HCT116 (cell line): Measurements from ENCODE around the gene FAM171A1. TPM values are rescaled to one million over a fixed set of nuclear protein-coding genes. Genes with fewer than 3 reads are reported as not detected.

Source experiments
- ATAC-seq: fragments of 200-7000 bp; cut with Tn5 transposase; 2 replicates; pipeline ENCODE4 v1.9.1; 2020; ENCODE audit warnings: mild to moderate bottlenecking, moderate library complexity
- BruUV-seq: library from RNA; stranded (reverse); fragments of 400-500 nt; replicated peaks from 2 replicates; lab custom pipeline; 2021; lab: Mats Ljungman, UMichigan
- CTCF ChIA-PET: fragments of 300-600 bp; sonication (Branson Sonifier 250); formaldehyde crosslinking; loops from one replicate; lab custom pipeline; 2021; ENCODE audit warnings: antibody characterized with exemption; lab: Charles Lee
- POLR2A ChIA-PET: fragments of 300-600, 350-600 bp; sonication (Branson Sonifier 250); formaldehyde crosslinking; loops from one replicate; lab custom pipeline; 2021; ENCODE audit warnings: antibody characterized with exemption; lab: Charles Lee
- RAD21 ChIA-PET, 2 experiments: fragments of 300-600 bp; sonication (Branson Sonifier 250); formaldehyde crosslinking; loops; one replicate each; lab custom pipeline; 2023; ENCODE audit warnings: low total read pairs in 2 of 2; ENCODE audit not compliant: uncharacterized antibody in 2 of 2, unreplicated experiment in 2 of 2, low non-redundant PET in 1 of 2; lab: Charles Lee
- DNase-seq: peaks from one replicate; pipeline ENCODE4 v3.0.0-alpha.2; 2010; ENCODE audit warnings: low read depth, low spot score
- H2AFZ ChIP-seq: fragments of 200-600 bp; shearing (Covaris generic), sonication (generic); 2 replicates; pipeline ENCODE4 v1.6.1; 2017; ENCODE audit warnings: low read depth, mixed run types, mixed read lengths, antibody characterized with exemption, low read length; ENCODE audit not compliant: poor library complexity, severe bottlenecking
- H3K27ac ChIP-seq: 2 replicates; pipeline ENCODE4 v1.5.1; 2012; ENCODE audit warnings: low read depth, low read length
- H3K27me3 ChIP-seq: fragments of 200-600 bp; sonication (generic); 2 replicates; pipeline ENCODE4 v1.6.1; 2016; ENCODE audit warnings: mixed run types, low read length, mixed read lengths; ENCODE audit not compliant: insufficient read depth
- H3K36me3 ChIP-seq, 2 experiments: fragments of 200-500 bp in 1 of 2; fragments of 200-600 bp in 1 of 2; sonication (Bioruptor generic) in 1 of 2; sonication (generic) in 1 of 2; 2 replicates each; pipeline versions ENCODE4 v1.5.1 to v1.6.1; 2014 to 2016; ENCODE audit warnings: low read length in 2 of 2, inconsistent platforms in 1 of 2, mixed read lengths in 1 of 2, mixed run types in 1 of 2; ENCODE audit not compliant: insufficient read depth in 2 of 2, control insufficient read depth in 1 of 2
- H3K4me1 ChIP-seq, 2 experiments: fragments of 200-600 bp in 1 of 2; sonication (generic) in 1 of 2; 2 replicates each; pipeline versions ENCODE4 v1.5.1 to v1.6.1; 2012 to 2017; ENCODE audit warnings: low read length in 2 of 2, inconsistent platforms in 1 of 2, mild to moderate bottlenecking in 1 of 2, mixed read lengths in 1 of 2, mixed run types in 1 of 2, moderate library complexity in 1 of 2; ENCODE audit not compliant: insufficient read depth in 2 of 2, control insufficient read depth in 1 of 2
- H3K4me2 ChIP-seq: fragments of 200-600 bp; sonication (generic); 2 replicates; pipeline ENCODE4 v1.6.1; 2017; ENCODE audit warnings: mixed run types, low read length, mixed read lengths
- H3K4me3 ChIP-seq, 2 experiments: fragments of 200-600 bp in 1 of 2; sonication (generic) in 1 of 2; replicated peaks in 1 of 2; 2 replicates each; pipeline ENCODE4 v1.5.1; 2011 to 2016; ENCODE audit warnings: low read length in 2 of 2, control low read depth in 1 of 2, low read depth in 1 of 2, mild to moderate bottlenecking in 1 of 2, mixed read lengths in 1 of 2, mixed run types in 1 of 2
- H3K79me2 ChIP-seq: fragments of 200-600 bp; sonication (generic); 2 replicates; pipeline ENCODE4 v1.6.1; 2017; ENCODE audit warnings: mild to moderate bottlenecking, mixed run types, low read length, moderate library complexity, mixed read lengths; ENCODE audit not compliant: insufficient read depth
- H3K9ac ChIP-seq: fragments of 200-600 bp; sonication (generic); 2 replicates; pipeline ENCODE4 v1.6.1; 2016; ENCODE audit warnings: low read length, mixed read lengths
- H3K9me2 ChIP-seq: fragments of 200-600 bp; sonication (generic), shearing (Covaris generic); 2 replicates; pipeline ENCODE4 v1.6.1; 2017; ENCODE audit warnings: mixed run types, mild to moderate bottlenecking, moderate library complexity; ENCODE audit not compliant: insufficient read depth
- H3K9me3 ChIP-seq, 2 experiments: fragments of 200-500 bp in 1 of 2; fragments of 200-600 bp in 1 of 2; sonication (Bioruptor generic) in 1 of 2; sonication (generic) in 1 of 2; 2 replicates each; pipeline ENCODE4 v1.6.1; 2014 to 2017; ENCODE audit warnings: low read length in 2 of 2, mixed read lengths in 2 of 2, inconsistent platforms in 1 of 2, low read depth in 1 of 2, mild to moderate bottlenecking in 1 of 2, mixed run types in 1 of 2, moderate library complexity in 1 of 2; ENCODE audit not compliant: control insufficient read depth in 1 of 2, insufficient read depth in 1 of 2
- H4K20me1 ChIP-seq: fragments of 200-600 bp; sonication (generic), shearing (Covaris generic); 2 replicates; pipeline ENCODE4 v1.6.1; 2017; ENCODE audit warnings: mixed run types, mild to moderate bottlenecking, moderate library complexity; ENCODE audit not compliant: insufficient read depth
- CBX3 ChIP-seq: IDR thresholded peaks from 2 replicates; pipeline ENCODE4 v1.6.1; 2012; ENCODE audit warnings: low read depth
- CEBPB ChIP-seq: IDR thresholded peaks from 2 replicates; pipeline ENCODE4 v1.6.1; 2012; ENCODE audit warnings: low read depth
- EGR1 ChIP-seq: IDR thresholded peaks from 2 replicates; pipeline ENCODE4 v1.6.1; 2012; ENCODE audit warnings: low read depth
- ELF1 ChIP-seq: IDR thresholded peaks from 2 replicates; pipeline ENCODE4 v1.6.1; 2012; ENCODE audit warnings: low read depth, borderline replicate concordance
- EZH2 ChIP-seq: fragments of 200-600 bp; sonication (generic); IDR thresholded peaks from 2 replicates; pipeline ENCODE4 v1.6.1; 2017; ENCODE audit warnings: antibody characterized with exemption, mixed run types
- EZH2phosphoT487 ChIP-seq: fragments of 200-600 bp; IDR thresholded peaks from 2 replicates; pipeline ENCODE4 v1.6.1; 2018; ENCODE audit warnings: antibody characterized with exemption, borderline replicate concordance
- FOSL1 ChIP-seq: IDR thresholded peaks from 2 replicates; pipeline ENCODE4 v1.6.1; 2012; ENCODE audit warnings: low read depth
- POLR2A ChIP-seq: IDR thresholded peaks from 2 replicates; pipeline ENCODE4 v1.7.0; 2011; ENCODE audit warnings: borderline replicate concordance; ENCODE audit not compliant: insufficient read depth, insufficient read length; ENCODE audit errors: extremely low read depth
- RAD21 ChIP-seq: IDR thresholded peaks from 2 replicates; pipeline ENCODE4 v1.6.1; 2012; ENCODE audit warnings: low read depth, mild to moderate bottlenecking
- SP1 ChIP-seq: IDR thresholded peaks from 2 replicates; pipeline ENCODE4 v1.6.1; 2012; ENCODE audit warnings: low read depth
- SRF ChIP-seq: IDR thresholded peaks from 2 replicates; pipeline ENCODE4 v1.6.1; 2012; ENCODE audit warnings: low read depth
- YY1 ChIP-seq: IDR thresholded peaks from 2 replicates; pipeline ENCODE4 v1.6.1; 2011; ENCODE audit warnings: low read length, low read depth, moderate library complexity, mild to moderate bottlenecking; ENCODE audit not compliant: insufficient replicate concordance; ENCODE audit errors: extremely low read depth
- ZFX ChIP-seq: fragments of 450-650 bp; IDR thresholded peaks from 2 replicates; pipeline ENCODE4 v1.6.1; 2017
- intact Hi-C: fragments of 100-400 bp; cut with micrococcal nuclease; formaldehyde crosslinking; loops from 2 replicates; pipeline ENCODE4 v1.10.0; 2022
- total RNA-seq: library from RNA; stranded (reverse); gene quantifications from one replicate; pipeline ENCODE4 v1.2.1, GENCODE V29; 2021; ENCODE audit not compliant: unreplicated experiment
- TF ChIP-seq, protein P1 (sequence below): IDR thresholded peaks from 2 replicates; pipeline ENCODE4 v1.6.1; 2011; ENCODE audit warnings: mild to moderate bottlenecking, low read length, moderate library complexity; ENCODE audit not compliant: insufficient replicate concordance; ENCODE audit errors: extremely low read depth
- TF ChIP-seq, protein P2 (sequence below): IDR thresholded peaks from 2 replicates; pipeline ENCODE4 v1.6.1; 2012
- TF ChIP-seq, protein P3 (sequence below), 3 experiments: fragments of 200-600 bp in 1 of 3; sonication (generic) in 1 of 3; IDR thresholded peaks in 2 of 3; conservative IDR thresholded peaks in 1 of 3; 2 replicates each; pipeline ENCODE4 v1.5.1; 2012 to 2017; ENCODE audit warnings: low read depth in 2 of 3, low read length in 2 of 3, antibody characterized with exemption in 1 of 3, borderline replicate concordance in 1 of 3, control low read depth in 1 of 3, mild to moderate bottlenecking in 1 of 3, mixed read lengths in 1 of 3, mixed run types in 1 of 3, moderate library complexity in 1 of 3; ENCODE audit not compliant: insufficient read depth in 1 of 3
- TF ChIP-seq, protein P4 (sequence below): IDR thresholded peaks from 2 replicates; pipeline ENCODE4 v1.6.1; 2012

FAM171A1 gene
- total RNA-seq, 1 experiment from 2014 or later: 32.5 TPM

- Histone ChIP-seq H3K4me2 (no peak overlapping the region), H2AFZ (no peak overlapping the region), H3K4me1 (no peaks in the 10 kb centered on the region), H3K4me3 (no peak overlapping the region), H3K9ac (no peak overlapping the region), H3K9me3 (no peaks in the 10 kb centered on the region), H4K20me1 (no peaks in the 10 kb centered on the region), H3K79me2 (peaks cover 38% of the 10 kb centered on the region), H3K9me2 (no peaks in the 10 kb centered on the region), H3K36me3 (no peaks in the 10 kb centered on the region), H3K27me3 (no peaks in the 10 kb centered on the region), H3K27ac (no peak overlapping the region)
- RAD21 ChIA-PET: no interaction called here
- TF ChIP-seq SP1: no peak
- no peak for TF ChIP-seq FOSL1
- TF ChIP-seq, protein P1, sequence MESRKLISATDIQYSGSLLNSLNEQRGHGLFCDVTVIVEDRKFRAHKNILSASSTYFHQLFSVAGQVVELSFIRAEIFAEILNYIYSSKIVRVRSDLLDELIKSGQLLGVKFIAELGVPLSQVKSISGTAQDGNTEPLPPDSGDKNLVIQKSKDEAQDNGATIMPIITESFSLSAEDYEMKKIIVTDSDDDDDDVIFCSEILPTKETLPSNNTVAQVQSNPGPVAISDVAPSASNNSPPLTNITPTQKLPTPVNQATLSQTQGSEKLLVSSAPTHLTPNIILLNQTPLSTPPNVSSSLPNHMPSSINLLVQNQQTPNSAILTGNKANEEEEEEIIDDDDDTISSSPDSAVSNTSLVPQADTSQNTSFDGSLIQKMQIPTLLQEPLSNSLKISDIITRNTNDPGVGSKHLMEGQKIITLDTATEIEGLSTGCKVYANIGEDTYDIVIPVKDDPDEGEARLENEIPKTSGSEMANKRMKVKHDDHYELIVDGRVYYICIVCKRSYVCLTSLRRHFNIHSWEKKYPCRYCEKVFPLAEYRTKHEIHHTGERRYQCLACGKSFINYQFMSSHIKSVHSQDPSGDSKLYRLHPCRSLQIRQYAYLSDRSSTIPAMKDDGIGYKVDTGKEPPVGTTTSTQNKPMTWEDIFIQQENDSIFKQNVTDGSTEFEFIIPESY: no peak
- TF ChIP-seq ZFX: no peak
- TF ChIP-seq POLR2A: no peak
- TF ChIP-seq, protein P2, sequence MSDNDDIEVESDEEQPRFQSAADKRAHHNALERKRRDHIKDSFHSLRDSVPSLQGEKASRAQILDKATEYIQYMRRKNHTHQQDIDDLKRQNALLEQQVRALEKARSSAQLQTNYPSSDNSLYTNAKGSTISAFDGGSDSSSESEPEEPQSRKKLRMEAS: no peak
- TF ChIP-seq ELF1: no peak
- no peak for TF ChIP-seq EZH2
- TF ChIP-seq CBX3: no peak
- TF ChIP-seq CEBPB: no peak
- TF ChIP-seq EZH2phosphoT487: no peak
- TF ChIP-seq, protein P3, sequence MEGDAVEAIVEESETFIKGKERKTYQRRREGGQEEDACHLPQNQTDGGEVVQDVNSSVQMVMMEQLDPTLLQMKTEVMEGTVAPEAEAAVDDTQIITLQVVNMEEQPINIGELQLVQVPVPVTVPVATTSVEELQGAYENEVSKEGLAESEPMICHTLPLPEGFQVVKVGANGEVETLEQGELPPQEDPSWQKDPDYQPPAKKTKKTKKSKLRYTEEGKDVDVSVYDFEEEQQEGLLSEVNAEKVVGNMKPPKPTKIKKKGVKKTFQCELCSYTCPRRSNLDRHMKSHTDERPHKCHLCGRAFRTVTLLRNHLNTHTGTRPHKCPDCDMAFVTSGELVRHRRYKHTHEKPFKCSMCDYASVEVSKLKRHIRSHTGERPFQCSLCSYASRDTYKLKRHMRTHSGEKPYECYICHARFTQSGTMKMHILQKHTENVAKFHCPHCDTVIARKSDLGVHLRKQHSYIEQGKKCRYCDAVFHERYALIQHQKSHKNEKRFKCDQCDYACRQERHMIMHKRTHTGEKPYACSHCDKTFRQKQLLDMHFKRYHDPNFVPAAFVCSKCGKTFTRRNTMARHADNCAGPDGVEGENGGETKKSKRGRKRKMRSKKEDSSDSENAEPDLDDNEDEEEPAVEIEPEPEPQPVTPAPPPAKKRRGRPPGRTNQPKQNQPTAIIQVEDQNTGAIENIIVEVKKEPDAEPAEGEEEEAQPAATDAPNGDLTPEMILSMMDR (IDR thresholded peaks at IDR 0.05 in 2 of 3, conservative IDR thresholded peaks at IDR 0.05 in 1 of 3; ENCODE audit: borderline replicate concordance in 1 of 3, insufficient read depth in 1 of 3, low read depth in 2 of 3, low read length in 2 of 3): no peak
- TF ChIP-seq, protein P4, sequence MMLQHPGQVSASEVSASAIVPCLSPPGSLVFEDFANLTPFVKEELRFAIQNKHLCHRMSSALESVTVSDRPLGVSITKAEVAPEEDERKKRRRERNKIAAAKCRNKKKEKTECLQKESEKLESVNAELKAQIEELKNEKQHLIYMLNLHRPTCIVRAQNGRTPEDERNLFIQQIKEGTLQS: no peak
- no peak for TF ChIP-seq EGR1
- no peak for TF ChIP-seq RAD21
- TF ChIP-seq YY1: no peak
- no peak for TF ChIP-seq SRF
- intact Hi-C loops: no loop called here
- ATAC-seq (no peak), DNase-seq (no peak)
- CTCF ChIA-PET: no interaction called here
- POLR2A ChIA-PET: no interaction called here
- BruUV-seq: no TSS peak
These were observed 75.4 kb downstream of the FAM171A1 start for GRCh38 chr10:15295537-15296325.
